Right atrium auricular region (tissue), 2 donors: ENCODE measurements around the gene TCF7L2. TPM values are rescaled to one million over a fixed set of nuclear protein-coding genes. Genes with fewer than 3 reads are reported as not detected.

ENCODE experiments used
- DNase-seq: peaks from one replicate; pipeline ENCODE4 v3.0.0-alpha.2; 2019; ENCODE audit warnings: low spot score
- H3K27ac ChIP-seq, 2 donors: fragments of 200-600 bp; sonication (generic); 1 replicate in 1 of 2; 2 replicates in 1 of 2; pipeline ENCODE4 v1.5.1; 2016 to 2019
- H3K27me3 ChIP-seq, 2 donors: fragments of 200-600 bp; sonication (generic); one replicate each; pipeline versions ENCODE4 v1.5.1 to v1.6.0; 2017 to 2019
- H3K36me3 ChIP-seq: fragments of 200-600 bp; sonication (generic); one replicate; pipeline ENCODE4 v1.5.1; 2016
- H3K4me1 ChIP-seq, 2 donors: fragments of 200-600 bp; sonication (generic); one replicate each; pipeline versions ENCODE4 v1.5.1 to v1.6.0; 2017 to 2019
- H3K4me3 ChIP-seq, 2 donors: fragments of 200-600 bp; sonication (generic); 1 replicate in 1 of 2; 2 replicates in 1 of 2; pipeline ENCODE4 v1.5.1; 2017 to 2019; ENCODE audit warnings: mild to moderate bottlenecking in 1 of 2, moderate library complexity in 1 of 2
- H3K9me3 ChIP-seq, 2 donors: fragments of 200-600 bp; sonication (generic); one replicate each; pipeline ENCODE4 v1.5.1; 2019
- CTCF ChIP-seq, 2 donors: fragments of 200-600 bp; sonication (generic); IDR thresholded peaks; one replicate each; pipeline ENCODE4 v1.5.1; 2019; ENCODE audit warnings: antibody characterized with exemption in 2 of 2
- total RNA-seq, 2 donors: library from RNA; depleted of rRNA; stranded (reverse); fragments of >200 nt; gene quantifications; one replicate each; pipeline ENCODE4 v1.1.0, GENCODE V29; 2016

TCF7L2 gene
- total RNA-seq, 2 donors from 2014 or later, result 8.5 to 11.3 TPM

- no peaks in the 10 kb centered on the region for H3K36me3 ChIP-seq
- no peak for DNase-seq
- peak overlapping the region in 1 of 2 donors; percentile 5 for H3K27ac ChIP-seq
- no peak for TF ChIP-seq CTCF (IDR thresholded peaks at IDR 0.05)
- no peaks in the 10 kb centered on the region for H3K9me3 ChIP-seq
- H3K27me3 ChIP-seq, result no peaks in the 10 kb centered on the region
- H3K4me3 ChIP-seq, result no peak overlapping the region
- peaks cover 0 to 25% of the 10 kb centered on the region in 2 donors for H3K4me1 ChIP-seq
These were observed 35.9 kb downstream of the TCF7L2 start for GRCh38 chr10:112985690-112986543.

GRCh38 chr10:112986544-112987190 is 36.6 kb downstream of the TCF7L2 start:
- Histone ChIP-seq H3K9me3 (no peaks in the 10 kb centered on the region), H3K36me3 (no peaks in the 10 kb centered on the region), H3K4me3 (no peak overlapping the region), H3K4me1 (peaks cover 0 to 25% of the 10 kb centered on the region in 2 donors), H3K27ac (peak overlapping the region in 1 of 2 donors; percentile 5), H3K27me3 (no peaks in the 10 kb centered on the region)
- no peak for TF ChIP-seq CTCF (IDR thresholded peaks at IDR 0.05)
- no peak for DNase-seq

GRCh38 chr10:112988839-112989406 is 38.9 kb downstream of the TCF7L2 start:
- Histone ChIP-seq H3K4me3 (no peak overlapping the region), H3K9me3 (no peaks in the 10 kb centered on the region), H3K27ac (no peak overlapping the region), H3K27me3 (no peaks in the 10 kb centered on the region), H3K4me1 (peaks cover 0 to 25% of the 10 kb centered on the region in 2 donors), H3K36me3 (no peaks in the 10 kb centered on the region)
- no peak for DNase-seq
- no peak for TF ChIP-seq CTCF (IDR thresholded peaks at IDR 0.05)

- Histone ChIP-seq H3K27ac (no peak overlapping the region), H3K27me3 (no peaks in the 10 kb centered on the region), H3K4me1 (peaks cover 0 to 22% of the 10 kb centered on the region in 2 donors), H3K36me3 (no peaks in the 10 kb centered on the region), H3K4me3 (no peak overlapping the region), H3K9me3 (no peaks in the 10 kb centered on the region)
- DNase-seq, result no peak
- TF ChIP-seq CTCF (IDR thresholded peaks at IDR 0.05), result no peak
These were observed 39.8 kb downstream of the TCF7L2 start for GRCh38 chr10:112989826-112990225.

GRCh38 chr10:112990271-112990670 is 40.2 kb downstream of the TCF7L2 start:
- Histone ChIP-seq H3K4me3 (no peak overlapping the region), H3K27me3 (no peaks in the 10 kb centered on the region), H3K36me3 (no peaks in the 10 kb centered on the region), H3K27ac (no peak overlapping the region), H3K9me3 (no peaks in the 10 kb centered on the region), H3K4me1 (peaks cover 0 to 22% of the 10 kb centered on the region in 2 donors)
- no peak for TF ChIP-seq CTCF (IDR thresholded peaks at IDR 0.05)
- DNase-seq, result no peak
